22Rv1 (cell line): ENCODE results near the gene MTHFD2L.

Source experiments
- CTCF ChIP-seq: fragments of 450-650 bp; IDR thresholded peaks from 2 replicates; pipeline ENCODE4 v1.5.1; 2017; ENCODE audit warnings: mild to moderate bottlenecking
- ZFX ChIP-seq: fragments of 450-650 bp; IDR thresholded peaks from 2 replicates; pipeline ENCODE4 v1.6.1; 2017; ENCODE audit warnings: antibody characterized with exemption, borderline replicate concordance

- TF ChIP-seq CTCF (no peak), ZFX (no peak)
These were observed 139.6 kb downstream of the MTHFD2L start for GRCh38 chr4:74297539-74297938.
